IMR-90 (cell line): ENCODE data around the gene MAPKAP1. TPM values are rescaled to one million over a fixed set of nuclear protein-coding genes. Genes with fewer than 3 reads are reported as not detected.

Experiments
- ATAC-seq: fragments of 200-7000 bp; cut with Tn5 transposase; 2 replicates; pipeline ENCODE4 v1.9.1; 2020; ENCODE audit warnings: low read depth, mild to moderate bottlenecking, moderate library complexity
- BruUV-seq: library from RNA; stranded (reverse); fragments of 400-500 nt; replicated peaks from 2 replicates; lab custom pipeline; 2021; lab: Mats Ljungman, UMichigan
- CTCF ChIA-PET: fragments of 300-600 bp; formaldehyde crosslinking; extraction: SDS; loops from one replicate; lab custom pipeline; 2021; ENCODE audit warnings: antibody characterized with exemption; lab: Yijun Ruan, JAX
- POLR2A ChIA-PET: fragments of 300-600 bp; sonication (Branson Sonifier 250); formaldehyde crosslinking; loops from one replicate; lab custom pipeline; 2022; ENCODE audit warnings: antibody characterized with exemption; ENCODE audit not compliant: unreplicated experiment; lab: Charles Lee
- DNase-seq: peaks from one replicate; pipeline ENCODE4 v3.0.0; 2013
- H2AFZ ChIP-seq: replicated peaks from 2 replicates; pipeline ENCODE3; 2013; ENCODE audit warnings: low read length, mild to moderate bottlenecking; ENCODE audit not compliant: poor library complexity
- H2AK5ac ChIP-seq: 2 replicates; pipeline ENCODE4 v1.6.1; 2013; ENCODE audit warnings: low read depth, low read length, inconsistent platforms
- H2AK9ac ChIP-seq: replicated peaks from 2 replicates; pipeline ENCODE3; 2013; ENCODE audit warnings: mild to moderate bottlenecking, low read depth, low read length, moderate library complexity; ENCODE audit not compliant: poor library complexity
- H2BK120ac ChIP-seq: 2 replicates; pipeline ENCODE4 v1.6.1; 2013; ENCODE audit warnings: low read depth, low read length, inconsistent platforms
- H2BK15ac ChIP-seq: 3 replicates; pipeline ENCODE4 v1.6.1; 2013; ENCODE audit warnings: low read depth, low read length, inconsistent platforms
- H2BK20ac ChIP-seq: 2 replicates; pipeline ENCODE4 v1.6.1; 2013; ENCODE audit warnings: low read depth, mild to moderate bottlenecking, inconsistent platforms, low read length, moderate library complexity
- H2BK5ac ChIP-seq: 2 replicates; pipeline ENCODE4 v1.6.1; 2013; ENCODE audit warnings: mild to moderate bottlenecking, low read depth, low read length, inconsistent platforms; ENCODE audit not compliant: poor library complexity, severe bottlenecking
- H3K14ac ChIP-seq: replicated peaks from 2 replicates; pipeline ENCODE4 v1.6.1; 2013; ENCODE audit warnings: low read depth, low read length, inconsistent platforms
- H3K18ac ChIP-seq: 2 replicates; pipeline ENCODE4 v1.6.1; 2013; ENCODE audit warnings: low read depth, low read length, control low read depth
- H3K23ac ChIP-seq: 2 replicates; pipeline ENCODE4 v1.6.1; 2013; ENCODE audit warnings: low read depth, low read length, inconsistent platforms
- H3K27ac ChIP-seq: 2 replicates; pipeline ENCODE4 v1.5.1; 2013; ENCODE audit warnings: mild to moderate bottlenecking, control low read depth, low read length; ENCODE audit not compliant: insufficient read depth
- H3K27me3 ChIP-seq: 2 replicates; pipeline ENCODE4 v1.6.1; 2013; ENCODE audit warnings: low read length; ENCODE audit not compliant: control insufficient read depth, insufficient read depth
- H3K36me3 ChIP-seq: 2 replicates; pipeline ENCODE4 v1.6.1; 2013; ENCODE audit warnings: low read length, mixed read lengths; ENCODE audit not compliant: control insufficient read depth, insufficient read depth
- H3K4ac ChIP-seq: 2 replicates; pipeline ENCODE4 v1.6.1; 2013; ENCODE audit warnings: low read depth, low read length, inconsistent platforms
- H3K4me1 ChIP-seq: 2 replicates; pipeline ENCODE4 v1.6.1; 2013; ENCODE audit warnings: low read length, mixed read lengths; ENCODE audit not compliant: control insufficient read depth, insufficient read depth
- H3K4me2 ChIP-seq: 2 replicates; pipeline ENCODE4 v1.6.1; 2013; ENCODE audit warnings: low read depth, mild to moderate bottlenecking, control low read depth, low read length, moderate library complexity
- H3K4me3 ChIP-seq: 2 replicates; pipeline ENCODE4 v1.5.1; 2013; ENCODE audit warnings: low read depth, mild to moderate bottlenecking, control low read depth, low read length, moderate library complexity; ENCODE audit not compliant: insufficient read depth
- H3K56ac ChIP-seq: 2 replicates; pipeline ENCODE4 v1.6.1; 2013; ENCODE audit warnings: low read length, inconsistent platforms; ENCODE audit not compliant: insufficient read depth; ENCODE audit errors: extremely low read depth
- H3K79me1 ChIP-seq, 2 experiments: 2 replicates each; pipeline ENCODE4 v1.6.1; 2013; ENCODE audit warnings: low read length in 2 of 2, inconsistent platforms in 1 of 2, low read depth in 1 of 2
- H3K9ac ChIP-seq: 2 replicates; pipeline ENCODE4 v1.6.1; 2013; ENCODE audit warnings: low read depth, low read length, control low read depth
- H3K9me1 ChIP-seq: 2 replicates; pipeline ENCODE4 v1.6.1; 2013; ENCODE audit warnings: low read length, inconsistent platforms; ENCODE audit not compliant: insufficient read depth
- H3K9me3 ChIP-seq: 2 replicates; pipeline ENCODE4 v1.6.1; 2013; ENCODE audit warnings: low read length; ENCODE audit not compliant: control insufficient read depth, insufficient read depth
- H4K20me1 ChIP-seq: 2 replicates; pipeline ENCODE4 v1.6.1; 2013; ENCODE audit warnings: low read length, inconsistent platforms; ENCODE audit not compliant: insufficient read depth
- H4K5ac ChIP-seq: 2 replicates; pipeline ENCODE4 v1.6.1; 2013; ENCODE audit warnings: mild to moderate bottlenecking, low read depth, low read length, control low read depth
- H4K8ac ChIP-seq, 2 experiments: 2 replicates each; pipeline ENCODE4 v1.6.1; 2013; ENCODE audit warnings: low read depth in 2 of 2, low read length in 2 of 2, control low read depth in 1 of 2, inconsistent platforms in 1 of 2
- H4K91ac ChIP-seq: 2 replicates; pipeline ENCODE4 v1.6.1; 2013; ENCODE audit warnings: low read depth, low read length, inconsistent platforms; ENCODE audit not compliant: insufficient read depth
- CEBPB ChIP-seq: IDR thresholded peaks from 2 replicates; pipeline ENCODE4 v1.6.1; 2012; ENCODE audit warnings: low read depth, low read length, improper control_type of control experiment
- CTCF ChIP-seq: conservative IDR thresholded peaks from 2 replicates; pipeline ENCODE4 v1.5.1; 2012; ENCODE audit warnings: mild to moderate bottlenecking, low read depth, low read length, improper control_type of control experiment
- RCOR1 ChIP-seq: IDR thresholded peaks from 2 replicates; pipeline ENCODE4 v1.6.1; 2012; ENCODE audit warnings: mild to moderate bottlenecking, low read length, improper control_type of control experiment; ENCODE audit not compliant: insufficient replicate concordance
- WGBS, 2 experiments: methylation state at CpG; one replicate each; pipeline versions ENCODE4 v1.1.5 to v1.1.7; 2013; ENCODE audit warnings: missing lambda C conversion rate in 2 of 2; ENCODE audit not compliant: insufficient read length in 1 of 2; ENCODE audit errors: extremely low coverage in 2 of 2; 5-methylcytosine and 5-hydroxymethylcytosine counted together
- dilution Hi-C: fragments of 300-500 bp; cut with HindIII; formaldehyde crosslinking; loops from one replicate; pipeline ENCODE4 v1.14.3; 2018; ENCODE audit warnings: low sequenced_read_pairs; ENCODE audit not compliant: unreplicated experiment
- in situ Hi-C: fragments of 300-500 bp; cut with MboI; formaldehyde crosslinking; loops from 3 replicates; pipeline ENCODE4 v1.14.3; 2019; ENCODE audit warnings: low sequenced_read_pairs, inconsistent platforms, mixed read lengths
- intact Hi-C: fragments of 100-400 bp; cut with micrococcal nuclease; formaldehyde crosslinking; loops from 2 replicates; pipeline ENCODE4 v1.10.0; 2022
- polyA plus RNA-seq, 3 experiments: library from polyadenylated mRNA; depleted of rRNA; stranded (reverse); fragments of >200 nt; gene quantifications; 2 replicates each; pipeline ENCODE4 v1.2.3, GENCODE V29; 2012; ENCODE audit warnings: low replicate concordance in 1 of 3
- total RNA-seq: library from RNA; depleted of rRNA; stranded (reverse); fragments of >200 nt; gene quantifications from 2 replicates; pipeline ENCODE4 v1.2.3, GENCODE V29; 2012

The MAPKAP1 gene
- total and polyA plus RNA-seq, 2 of the 4 experiments (the other 2 are of a cell fraction) = 87.2 to 158 TPM

GRCh38 chr9:125504616-125505015 is 202.4 kb downstream of the MAPKAP1 start:
- Histone ChIP-seq H3K14ac (no peak overlapping the region), H3K56ac (no peak overlapping the region), H3K4ac (no peak overlapping the region), H3K4me1 (peaks cover 5% of the 10 kb centered on the region; the same call in 1 of the 2 replicates), H2BK5ac (no peak overlapping the region), H3K4me3 (no peak overlapping the region), H3K9ac (no peak overlapping the region), H2BK120ac (no peak overlapping the region), H2BK15ac (no peak overlapping the region), H3K9me1 (peaks cover 6% of the 10 kb centered on the region; the same call in 1 of the 2 replicates), H4K5ac (no peak overlapping the region), H3K27me3 (no peaks in the 10 kb centered on the region), H3K79me1 (peaks cover 3 to 10% of the 10 kb centered on the region in 2 experiments; a peak in 2 of 4 replicates), H4K91ac (no peak overlapping the region), H2AK9ac (no peak overlapping the region), H2AFZ (no peak overlapping the region), H3K18ac (no peak overlapping the region), H3K36me3 (0 out of 2 replicates have a peak, but pooled peaks cover 2% of the 10 kb centered on the region), H2BK20ac (no peak overlapping the region), H4K8ac (no peak overlapping the region), H4K20me1 (peaks cover 3% of the 10 kb centered on the region; the same call in 1 of the 2 replicates), H3K9me3 (no peaks in the 10 kb centered on the region), H3K27ac (no peak overlapping the region), H3K23ac (no peak overlapping the region), H3K4me2 (no peak overlapping the region), H2AK5ac (no peak overlapping the region)
- ATAC-seq (no peak), DNase-seq (no peak)
- no CpG with 5 or more reads among the region's 1 CpG for WGBS, 2 experiments
- no TSS peak for BruUV-seq
- dilution Hi-C loops = no loop called here
- TF ChIP-seq CEBPB (no peak), CTCF (no peak), RCOR1 (no peak)
- in situ Hi-C loops = no loop called here
- intact Hi-C loops = no loop called here
- ChIA-PET POLR2A (no interaction called here), CTCF (no interaction called here)
